Measurements from ENCODE around the gene OGG1.

Gene OGG1

DNA sequence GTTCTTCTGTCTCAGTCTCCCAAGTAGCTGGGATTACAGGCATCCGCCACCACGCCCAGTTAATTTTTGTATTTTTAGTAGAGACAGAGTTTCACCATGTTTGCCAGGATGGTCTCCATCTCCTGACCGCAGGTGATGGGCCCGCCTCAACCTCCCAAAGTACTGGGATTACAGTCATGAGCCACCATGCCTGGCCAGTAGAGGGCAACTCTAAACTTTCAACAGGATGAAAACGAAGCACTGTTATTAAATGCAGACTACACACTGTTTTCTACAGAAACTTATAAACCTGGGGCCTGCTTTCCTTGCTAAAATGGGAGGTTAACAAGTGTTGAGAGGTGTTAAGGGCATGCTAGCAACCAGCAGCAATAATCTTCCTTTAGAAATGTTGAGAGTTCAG is 50.8 kb downstream of the OGG1 start:
- no peak for TF ChIP-seq TOX (CRISPR knock-in tag; IDR thresholded peaks at IDR 0.05; ENCODE audit: borderline replicate concordance)
- TF ChIP-seq BACH2 (CRISPR knock-in tag; IDR thresholded peaks at IDR 0.05; ENCODE audit: borderline replicate concordance): no peak
- no peak for TF ChIP-seq GLIS3 (CRISPR knock-in tag; IDR thresholded peaks at IDR 0.05)
- TF ChIP-seq ESRRG (CRISPR knock-in tag; IDR thresholded peaks at IDR 0.05): no peak
- ATAC-seq: peak; percentile 47; the same call in 2 of the 3 replicates

GRCh38 chr3:9803494-9803893 is 53.7 kb downstream of the OGG1 start:
- no peak for ATAC-seq
- no peak for TF ChIP-seq CSRNP3 (CRISPR knock-in tag; IDR thresholded peaks at IDR 0.05)
- no peak for TF ChIP-seq ZNF70 (CRISPR knock-in tag; IDR thresholded peaks at IDR 0.05)
- TF ChIP-seq ZFP30 (CRISPR knock-in tag; IDR thresholded peaks at IDR 0.05): no peak
- TF ChIP-seq ZC3H10 (CRISPR knock-in tag; IDR thresholded peaks at IDR 0.05): no peak
- TF ChIP-seq ARNTL (CRISPR knock-in tag; IDR thresholded peaks at IDR 0.05; ENCODE audit: borderline replicate concordance, low read depth): no peak
- TF ChIP-seq, protein P1, sequence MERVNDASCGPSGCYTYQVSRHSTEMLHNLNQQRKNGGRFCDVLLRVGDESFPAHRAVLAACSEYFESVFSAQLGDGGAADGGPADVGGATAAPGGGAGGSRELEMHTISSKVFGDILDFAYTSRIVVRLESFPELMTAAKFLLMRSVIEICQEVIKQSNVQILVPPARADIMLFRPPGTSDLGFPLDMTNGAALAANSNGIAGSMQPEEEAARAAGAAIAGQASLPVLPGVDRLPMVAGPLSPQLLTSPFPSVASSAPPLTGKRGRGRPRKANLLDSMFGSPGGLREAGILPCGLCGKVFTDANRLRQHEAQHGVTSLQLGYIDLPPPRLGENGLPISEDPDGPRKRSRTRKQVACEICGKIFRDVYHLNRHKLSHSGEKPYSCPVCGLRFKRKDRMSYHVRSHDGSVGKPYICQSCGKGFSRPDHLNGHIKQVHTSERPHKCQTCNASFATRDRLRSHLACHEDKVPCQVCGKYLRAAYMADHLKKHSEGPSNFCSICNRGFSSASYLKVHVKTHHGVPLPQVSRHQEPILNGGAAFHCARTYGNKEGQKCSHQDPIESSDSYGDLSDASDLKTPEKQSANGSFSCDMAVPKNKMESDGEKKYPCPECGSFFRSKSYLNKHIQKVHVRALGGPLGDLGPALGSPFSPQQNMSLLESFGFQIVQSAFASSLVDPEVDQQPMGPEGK (CRISPR knock-in tag; IDR thresholded peaks at IDR 0.05; ENCODE audit: borderline replicate concordance): no peak
- no peak for TF ChIP-seq TSHZ2 (CRISPR knock-in tag; IDR thresholded peaks at IDR 0.05)
- no peak for TF ChIP-seq ESRRG (CRISPR knock-in tag; IDR thresholded peaks at IDR 0.05)
- TF ChIP-seq ZNF565 (CRISPR knock-in tag; conservative IDR thresholded peaks at IDR 0.05; ENCODE audit: low read depth): no peak
- TF ChIP-seq SNAI2 (CRISPR knock-in tag; IDR thresholded peaks at IDR 0.05): no peak
- no peak for TF ChIP-seq TOX (CRISPR knock-in tag; IDR thresholded peaks at IDR 0.05; ENCODE audit: borderline replicate concordance)

- TF ChIP-seq SNAI2 (CRISPR knock-in tag; IDR thresholded peaks at IDR 0.05): no peak
- no peak for ATAC-seq
These were observed 55.2 kb downstream of the OGG1 start for GRCh38 chr3:9804996-9805395.

GRCh38 chr3:9806137-9806536 is 56.4 kb downstream of the OGG1 start:
- ATAC-seq: no peak
- TF ChIP-seq TOX (CRISPR knock-in tag; IDR thresholded peaks at IDR 0.05; ENCODE audit: borderline replicate concordance) (no peak), ISL1 (CRISPR knock-in tag; IDR thresholded peaks at IDR 0.05) (no peak), ARNTL (CRISPR knock-in tag; IDR thresholded peaks at IDR 0.05; ENCODE audit: borderline replicate concordance, low read depth) (no peak)
